SH-SY5Y (cell line): ENCODE data around the gene MPZ.

Source experiments
- GATA2 ChIP-seq: IDR thresholded peaks from 2 replicates; pipeline ENCODE4 v1.6.1; 2011; ENCODE audit warnings: mild to moderate bottlenecking, low read depth, low read length
- GATA3 ChIP-seq: IDR thresholded peaks from 2 replicates; pipeline ENCODE4 v1.6.1; 2011; ENCODE audit warnings: low read depth, mild to moderate bottlenecking, low read length, moderate library complexity

GRCh38 chr1:161350671-161351070 is 40.9 kb upstream of the MPZ start:
- TF ChIP-seq GATA2: no peak
- no peak for TF ChIP-seq GATA3
